Measurements from ENCODE around the gene MAPK7. TPM values are rescaled to one million over a fixed set of nuclear protein-coding genes. Genes with fewer than 3 reads are reported as not detected.

Gene MAPK7
- total and polyA plus RNA-seq, 2 of the 4 experiments (the other 2 are of a cell fraction): 9.7 to 25.4 TPM

- H3K79me1 ChIP-seq (ENCODE audit: low read depth in 1 of 2, low read length in 2 of 2): peaks cover 0 to 4% of the 10 kb centered on the region in 2 experiments; a peak in 1 of 4 replicates
- H3K56ac ChIP-seq (ENCODE audit: extremely low read depth, insufficient read depth, low read length): no peak overlapping the region
- no peak overlapping the region for H3K23ac ChIP-seq (ENCODE audit: low read depth, low read length)
- in situ Hi-C loops (cut with MboI; ENCODE audit: low sequenced_read_pairs) (no loop called here), dilution Hi-C loops (cut with HindIII; ENCODE audit: low sequenced_read_pairs, unreplicated experiment) (no loop called here), intact Hi-C loops (cut with micrococcal nuclease) (no loop called here)
- H3K4me1 ChIP-seq (ENCODE audit: control insufficient read depth, insufficient read depth, low read length): peaks cover 26% of the 10 kb centered on the region
- ChIA-PET CTCF (no interaction called here), POLR2A (ENCODE audit: unreplicated experiment) (no interaction called here)
- H3K9me3 ChIP-seq (ENCODE audit: control insufficient read depth, insufficient read depth, low read length): no peaks in the 10 kb centered on the region
- H3K4me2 ChIP-seq (ENCODE audit: low read depth, low read length): no peak overlapping the region
- H3K36me3 ChIP-seq (ENCODE audit: control insufficient read depth, insufficient read depth, low read length): no peaks in the 10 kb centered on the region
- H3K9me1 ChIP-seq (ENCODE audit: insufficient read depth, low read length): peaks cover 24% of the 10 kb centered on the region
- 0 out of 2 replicates have a peak overlapping the region, but pooled peaks have one; percentile 3 for H3K4ac ChIP-seq (ENCODE audit: low read depth, low read length)
- H4K5ac ChIP-seq (ENCODE audit: low read depth, low read length): no peak overlapping the region
- H4K8ac ChIP-seq (ENCODE audit: low read depth in 2 of 2, low read length in 2 of 2): no peak overlapping the region
- H3K27ac ChIP-seq (ENCODE audit: insufficient read depth, low read length): no peak overlapping the region
- no peak overlapping the region for H3K4me3 ChIP-seq (ENCODE audit: insufficient read depth, low read depth, low read length)
- H3K18ac ChIP-seq (ENCODE audit: low read depth, low read length): no peak overlapping the region
- no peak overlapping the region for H2BK120ac ChIP-seq (ENCODE audit: low read depth, low read length)
- BruUV-seq (replicated peaks): no TSS peak
- no peak for ATAC-seq (ENCODE audit: low read depth)
- 0 out of 2 replicates have a peak overlapping the region, but pooled peaks have one; percentile 31 for H2AK5ac ChIP-seq (ENCODE audit: low read depth, low read length)
- DNase-seq: no peak
- H2AFZ ChIP-seq (replicated peaks; ENCODE audit: low read length, poor library complexity): no peak overlapping the region
- TF ChIP-seq CEBPB (IDR thresholded peaks at IDR 0.05; ENCODE audit: low read depth, low read length) (no peak), CTCF (conservative IDR thresholded peaks at IDR 0.05; ENCODE audit: low read depth, low read length) (no peak), RAD21 (IDR thresholded peaks at IDR 0.05; ENCODE audit: low read length) (no peak), RFX5 (IDR thresholded peaks at IDR 0.05; ENCODE audit: low read depth, low read length) (no peak), SMC3 (IDR thresholded peaks at IDR 0.05; ENCODE audit: low read depth, low read length) (no peak), POLR2A (IDR thresholded peaks at IDR 0.05; ENCODE audit: low read depth, low read length) (no peak), RCOR1 (IDR thresholded peaks at IDR 0.05; ENCODE audit: insufficient replicate concordance, low read length) (no peak), FOS (IDR thresholded peaks at IDR 0.05; ENCODE audit: low read depth, low read length) (no peak), MAFK (IDR thresholded peaks at IDR 0.05; ENCODE audit: low read depth, low read length) (no peak), MXI1 (IDR thresholded peaks at IDR 0.05; ENCODE audit: borderline replicate concordance, low read depth, low read length) (no peak), MAZ (IDR thresholded peaks at IDR 0.05; ENCODE audit: borderline replicate concordance, low read depth, low read length) (no peak), BHLHE40 (IDR thresholded peaks at IDR 0.05; ENCODE audit: low read depth, low read length) (no peak), NFE2L2 (IDR thresholded peaks at IDR 0.05; ENCODE audit: low read depth, low read length) (no peak), CHD1 (IDR thresholded peaks at IDR 0.05; ENCODE audit: low read depth, low read length) (no peak)
- TF ChIP-seq, protein P1, sequence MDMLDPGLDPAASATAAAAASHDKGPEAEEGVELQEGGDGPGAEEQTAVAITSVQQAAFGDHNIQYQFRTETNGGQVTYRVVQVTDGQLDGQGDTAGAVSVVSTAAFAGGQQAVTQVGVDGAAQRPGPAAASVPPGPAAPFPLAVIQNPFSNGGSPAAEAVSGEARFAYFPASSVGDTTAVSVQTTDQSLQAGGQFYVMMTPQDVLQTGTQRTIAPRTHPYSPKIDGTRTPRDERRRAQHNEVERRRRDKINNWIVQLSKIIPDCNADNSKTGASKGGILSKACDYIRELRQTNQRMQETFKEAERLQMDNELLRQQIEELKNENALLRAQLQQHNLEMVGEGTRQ (IDR thresholded peaks at IDR 0.05; ENCODE audit: low read depth, low read length): no peak
- TF ChIP-seq, protein P2, sequence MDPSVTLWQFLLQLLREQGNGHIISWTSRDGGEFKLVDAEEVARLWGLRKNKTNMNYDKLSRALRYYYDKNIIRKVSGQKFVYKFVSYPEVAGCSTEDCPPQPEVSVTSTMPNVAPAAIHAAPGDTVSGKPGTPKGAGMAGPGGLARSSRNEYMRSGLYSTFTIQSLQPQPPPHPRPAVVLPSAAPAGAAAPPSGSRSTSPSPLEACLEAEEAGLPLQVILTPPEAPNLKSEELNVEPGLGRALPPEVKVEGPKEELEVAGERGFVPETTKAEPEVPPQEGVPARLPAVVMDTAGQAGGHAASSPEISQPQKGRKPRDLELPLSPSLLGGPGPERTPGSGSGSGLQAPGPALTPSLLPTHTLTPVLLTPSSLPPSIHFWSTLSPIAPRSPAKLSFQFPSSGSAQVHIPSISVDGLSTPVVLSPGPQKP (IDR thresholded peaks at IDR 0.05; ENCODE audit: borderline replicate concordance, low read depth, low read length): no peak
- WGBS, 2 experiments (ENCODE audit: extremely low coverage in 2 of 2, insufficient read length in 1 of 2): 88% methylated on average over 4 of the region's 7 CpGs; no CpG with 5 or more reads in 1 of the 2 experiments
- peaks cover 8% of the 10 kb centered on the region for H4K20me1 ChIP-seq (ENCODE audit: insufficient read depth, low read length)
- H3K27me3 ChIP-seq (ENCODE audit: control insufficient read depth, insufficient read depth, low read length): no peaks in the 10 kb centered on the region
- no peak overlapping the region for H2AK9ac ChIP-seq (replicated peaks; ENCODE audit: low read depth, low read length, poor library complexity)
- H2BK5ac ChIP-seq (ENCODE audit: low read depth, low read length, poor library complexity, severe bottlenecking): no peak overlapping the region
- no peak overlapping the region for H2BK20ac ChIP-seq (ENCODE audit: low read depth, low read length)
- no peak overlapping the region for H2BK15ac ChIP-seq (ENCODE audit: low read depth, low read length)
- H3K14ac ChIP-seq (replicated peaks; ENCODE audit: low read depth, low read length): no peak overlapping the region
- H3K9ac ChIP-seq (ENCODE audit: low read depth, low read length): no peak overlapping the region
- no peak overlapping the region for H4K91ac ChIP-seq (ENCODE audit: insufficient read depth, low read depth, low read length)
These were observed 33.2 kb upstream of the MAPK7 start for GRCh38 chr17:19345067-19345460.

All from IMR-90 (cell line).